Measurements from ENCODE around the gene FAM180B. TPM values are rescaled to one million over a fixed set of nuclear protein-coding genes. Genes with fewer than 3 reads are reported as not detected.
"Not testable (repeated sequence)": the region's sequence is repeated elsewhere in the genome, so short reads cannot be mapped to it uniquely, and the experiment has no call there.

FAM180B gene
- total RNA-seq, 2 donors from 2014 or later = 0.31 to 0.62 TPM

- H3K9me3 Mint-ChIP-seq; H3K4me3 Mint-ChIP-seq; ATAC-seq; H3K36me3 Mint-ChIP-seq; H3K27ac Mint-ChIP-seq; H3K27me3 Mint-ChIP-seq; DNase-seq (ENCODE audit: low spot score): not testable (repeated sequence)
- H3K4me1 Mint-ChIP-seq (ENCODE audit: low read depth in 2 of 2) = peaks cover 13 to 18% of the 10 kb centered on the region in 2 donors
Measured at GRCh38 chr11:47557004-47557403, 29.5 kb upstream of the FAM180B start.

- no peaks in the 10 kb centered on the region for H3K27me3 Mint-ChIP-seq
- no peak for DNase-seq (ENCODE audit: low spot score)
- H3K36me3 Mint-ChIP-seq = no peaks in the 10 kb centered on the region
- no peak for ATAC-seq
- peaks cover 7 to 12% of the 10 kb centered on the region in 2 donors for H3K4me1 Mint-ChIP-seq (ENCODE audit: low read depth in 2 of 2)
- H3K27ac Mint-ChIP-seq = no peak overlapping the region
- H3K4me3 Mint-ChIP-seq = no peak overlapping the region
- H3K9me3 Mint-ChIP-seq = no peaks in the 10 kb centered on the region
Measured at GRCh38 chr11:47558695-47559094, 27.8 kb upstream of the FAM180B start.

DNA sequence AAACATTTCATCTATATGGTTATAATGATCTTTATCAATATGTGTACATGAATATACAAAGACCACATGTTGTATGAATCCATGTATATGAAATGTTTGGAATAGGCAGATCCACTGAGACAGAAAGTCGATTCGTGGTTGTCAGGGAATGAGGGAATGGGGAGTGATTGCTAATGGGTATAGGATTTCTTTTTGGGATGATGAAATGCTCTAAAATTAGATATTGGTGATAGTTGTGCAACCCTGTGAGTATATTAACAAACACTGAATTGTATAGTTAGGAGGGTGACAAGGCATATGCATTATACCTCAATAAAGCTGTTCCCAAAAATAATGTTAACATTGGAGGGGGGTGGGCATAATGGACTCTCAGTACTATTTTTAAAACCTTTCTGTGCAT is 26.1 kb upstream of the FAM180B start:
- H3K9me3 Mint-ChIP-seq = no peaks in the 10 kb centered on the region
- no peak for DNase-seq (ENCODE audit: low spot score)
- no peak for ATAC-seq
- peaks cover 10 to 11% of the 10 kb centered on the region in 2 donors for H3K4me1 Mint-ChIP-seq (ENCODE audit: low read depth in 2 of 2)
- H3K27ac Mint-ChIP-seq = no peak overlapping the region
- no peak overlapping the region for H3K4me3 Mint-ChIP-seq
- no peaks in the 10 kb centered on the region for H3K27me3 Mint-ChIP-seq
- H3K36me3 Mint-ChIP-seq = no peaks in the 10 kb centered on the region

- ATAC-seq; H3K27me3 Mint-ChIP-seq; H3K27ac Mint-ChIP-seq; DNase-seq (ENCODE audit: low spot score); H3K4me3 Mint-ChIP-seq; H3K9me3 Mint-ChIP-seq; H3K36me3 Mint-ChIP-seq: not testable (repeated sequence)
- peaks cover 16% of the 10 kb centered on the region in 2 donors for H3K4me1 Mint-ChIP-seq (ENCODE audit: low read depth in 2 of 2)
Measured at GRCh38 chr11:47562393-47562792, 24.1 kb upstream of the FAM180B start.

DNA sequence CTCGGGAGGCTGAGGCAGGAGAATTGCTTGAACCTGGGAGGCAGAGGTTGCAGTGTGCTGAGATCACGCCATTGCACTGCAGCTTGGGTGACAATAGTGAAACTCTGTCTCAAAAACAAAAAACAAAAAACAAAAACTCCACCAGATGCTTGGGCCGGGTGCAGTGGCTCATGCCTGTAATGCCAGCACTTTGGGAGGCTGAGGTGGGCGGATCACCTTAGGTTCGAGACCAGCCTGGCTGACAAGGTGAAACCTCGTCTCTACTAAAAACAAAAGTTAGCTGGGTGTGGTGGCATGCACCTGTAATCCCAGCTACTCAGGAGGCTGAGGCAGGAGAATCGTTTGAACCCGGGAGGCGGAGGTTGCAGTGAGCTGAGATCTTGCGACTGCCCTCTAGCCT is 22.1 kb upstream of the FAM180B start:
- not testable (repeated sequence) for H3K36me3 Mint-ChIP-seq; H3K9me3 Mint-ChIP-seq; ATAC-seq; DNase-seq (ENCODE audit: low spot score); H3K27me3 Mint-ChIP-seq
- H3K27ac Mint-ChIP-seq = peak overlapping the region in 1 of 2 donors; percentile 46
- H3K4me3 Mint-ChIP-seq = peak overlapping the region; percentile 75
- peaks cover 16% of the 10 kb centered on the region in 2 donors for H3K4me1 Mint-ChIP-seq (ENCODE audit: low read depth in 2 of 2)

DNA sequence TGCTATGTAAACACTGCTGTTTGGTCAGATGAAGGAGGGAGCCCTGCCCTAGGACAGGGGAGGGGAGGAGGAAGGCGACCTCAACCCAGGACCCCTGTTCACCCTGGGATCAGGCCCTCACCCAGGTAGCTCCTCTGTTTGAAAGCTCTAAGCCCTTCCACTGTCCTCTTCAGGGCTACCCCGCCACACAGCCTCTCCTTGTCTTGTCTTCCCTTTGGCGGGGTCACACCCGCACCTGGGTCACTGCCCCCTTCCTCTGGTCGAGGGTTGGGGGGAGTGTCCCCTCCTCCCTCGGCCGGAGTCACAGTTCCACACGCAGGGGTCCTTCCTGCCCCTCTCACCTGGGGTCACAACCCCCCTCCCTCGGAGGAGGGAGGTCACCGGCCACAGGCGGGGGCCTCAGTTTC is 21.5 kb upstream of the FAM180B start:
- H3K27ac Mint-ChIP-seq = peak overlapping the region; percentile 46 to 60
- DNase-seq (ENCODE audit: low spot score) (no peak), ATAC-seq (peak in 1 of 2 donors; percentile 1)
- no peaks in the 10 kb centered on the region for H3K9me3 Mint-ChIP-seq
- no peaks in the 10 kb centered on the region for H3K36me3 Mint-ChIP-seq
- no peaks in the 10 kb centered on the region for H3K27me3 Mint-ChIP-seq
- peaks cover 16% of the 10 kb centered on the region in 2 donors for H3K4me1 Mint-ChIP-seq (ENCODE audit: low read depth in 2 of 2)
- H3K4me3 Mint-ChIP-seq = peak overlapping the region; percentile 75

GRCh38 chr11:47565340-47566148 is 20.9 kb upstream of the FAM180B start, which contains the start of gene PTPMT1:
TSS of gene PTPMT1 (plus strand) at chr11:47565599. CDS start at chr11:47565623, 24 bp downstream.
- no peaks in the 10 kb centered on the region for H3K9me3 Mint-ChIP-seq
- ATAC-seq (peak; percentile 97), DNase-seq (ENCODE audit: low spot score) (peak; percentile 85)
- peak within 1 kb of the TSS; percentile 75 for H3K4me3 Mint-ChIP-seq
- H3K36me3 Mint-ChIP-seq = no peaks in the 10 kb centered on the region
- peaks cover 12 to 16% of the 10 kb centered on the region in 2 donors for H3K4me1 Mint-ChIP-seq (ENCODE audit: low read depth in 2 of 2)
- H3K27ac Mint-ChIP-seq = peak within 1 kb of the TSS; percentile 46 to 70
- H3K27me3 Mint-ChIP-seq = no peaks in the 10 kb centered on the region

DNA sequence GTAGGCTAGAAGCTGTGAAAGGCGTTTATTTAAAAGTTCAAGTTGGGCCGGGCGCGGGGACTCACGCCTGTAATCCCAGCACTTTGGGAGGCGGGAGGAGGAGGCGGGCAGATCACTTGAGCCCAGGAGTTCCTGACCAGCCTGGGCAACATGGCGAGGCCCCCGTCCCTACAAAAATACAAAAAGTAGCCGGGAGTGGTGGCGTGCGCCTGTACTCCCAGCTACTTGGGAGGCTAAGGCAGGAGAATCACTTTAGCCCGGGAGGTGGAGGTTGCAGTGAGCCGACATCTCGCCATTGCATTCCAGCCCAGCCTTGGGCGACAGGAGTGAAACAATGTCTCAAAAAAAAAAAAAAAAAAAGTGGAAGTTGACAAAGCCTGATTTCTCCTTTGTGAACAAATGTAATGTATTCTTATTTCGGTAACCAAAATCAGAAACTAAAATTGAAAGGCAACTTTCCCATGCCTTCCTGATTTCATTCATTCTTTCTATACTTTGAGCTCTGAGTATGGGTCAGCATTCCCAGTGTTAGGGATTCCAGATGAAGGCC is 20.3 kb upstream of the FAM180B start:
- Mint-ChIP-seq H3K36me3 (no peaks in the 10 kb centered on the region), H3K27me3 (no peaks in the 10 kb centered on the region), H3K4me3 (peak overlapping the region; percentile 75), H3K4me1 (ENCODE audit: low read depth in 2 of 2) (peaks cover 12 to 16% of the 10 kb centered on the region in 2 donors), H3K9me3 (no peaks in the 10 kb centered on the region), H3K27ac (peak overlapping the region; percentile 38 to 70)
- ATAC-seq (no peak), DNase-seq (ENCODE audit: low spot score) (no peak)

DNA sequence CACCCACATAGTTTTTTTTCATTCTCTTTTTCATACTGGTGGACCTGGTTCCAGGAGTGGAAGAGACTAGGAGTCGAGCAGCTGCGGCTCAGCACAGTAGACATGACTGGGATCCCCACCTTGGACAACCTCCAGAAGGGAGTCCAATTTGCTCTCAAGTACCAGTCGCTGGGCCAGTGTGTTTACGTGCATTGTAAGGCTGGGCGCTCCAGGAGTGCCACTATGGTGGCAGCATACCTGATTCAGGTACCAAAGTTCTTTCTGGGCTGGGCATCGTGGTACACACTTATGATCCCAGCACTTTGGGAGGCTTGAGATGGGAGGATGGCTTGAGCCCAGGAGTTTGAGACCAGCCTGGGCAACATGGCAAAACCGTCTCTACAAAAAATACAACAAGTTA is 16.8 kb upstream of the FAM180B start:
- no peaks in the 10 kb centered on the region for H3K9me3 Mint-ChIP-seq
- no peak for ATAC-seq
- H3K27me3 Mint-ChIP-seq = no peaks in the 10 kb centered on the region
- no peak overlapping the region for H3K4me3 Mint-ChIP-seq
- H3K4me1 Mint-ChIP-seq (ENCODE audit: low read depth in 2 of 2) = peaks cover 11 to 13% of the 10 kb centered on the region in 2 donors
- no peak for DNase-seq (ENCODE audit: low spot score)
- H3K27ac Mint-ChIP-seq = no peak overlapping the region
- peaks cover 5% of the 10 kb centered on the region for H3K36me3 Mint-ChIP-seq

GRCh38 chr11:47570651-47571356 is 15.7 kb upstream of the FAM180B start:
- H3K9me3 Mint-ChIP-seq = no peaks in the 10 kb centered on the region
- peak overlapping the region in 1 of 2 donors; percentile 37 for H3K27ac Mint-ChIP-seq
- no peak for DNase-seq (ENCODE audit: low spot score)
- H3K4me1 Mint-ChIP-seq (ENCODE audit: low read depth in 2 of 2) = peaks cover 5 to 9% of the 10 kb centered on the region in 2 donors
- no peak overlapping the region for H3K4me3 Mint-ChIP-seq
- no peaks in the 10 kb centered on the region for H3K27me3 Mint-ChIP-seq
- no peak for ATAC-seq
- H3K36me3 Mint-ChIP-seq = peaks cover 5% of the 10 kb centered on the region

DNA sequence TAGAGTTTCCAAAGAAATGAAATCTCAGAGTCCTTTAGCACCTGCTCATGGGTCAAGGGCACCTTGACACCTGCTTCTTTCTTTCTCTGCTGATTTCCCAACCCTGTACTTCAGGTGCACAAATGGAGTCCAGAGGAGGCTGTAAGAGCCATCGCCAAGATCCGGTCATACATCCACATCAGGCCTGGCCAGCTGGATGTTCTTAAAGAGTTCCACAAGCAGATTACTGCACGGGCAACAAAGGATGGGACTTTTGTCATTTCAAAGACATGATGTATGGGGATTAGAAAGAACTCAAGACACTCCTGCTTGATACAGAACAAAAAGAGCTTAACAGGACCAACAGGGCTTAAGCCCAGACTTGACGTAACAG is 15.1 kb upstream of the FAM180B start:
- DNase-seq (ENCODE audit: low spot score) (no peak), ATAC-seq (no peak)
- H3K27me3 Mint-ChIP-seq = no peaks in the 10 kb centered on the region
- peak overlapping the region in 1 of 2 donors; percentile 37 for H3K27ac Mint-ChIP-seq
- no peaks in the 10 kb centered on the region for H3K9me3 Mint-ChIP-seq
- no peak overlapping the region for H3K4me3 Mint-ChIP-seq
- peaks cover 5% of the 10 kb centered on the region for H3K36me3 Mint-ChIP-seq
- H3K4me1 Mint-ChIP-seq (ENCODE audit: low read depth in 2 of 2) = peaks cover 5 to 9% of the 10 kb centered on the region in 2 donors

GRCh38 chr11:47571895-47572294 is 14.6 kb upstream of the FAM180B start:
- ATAC-seq = no peak
- Mint-ChIP-seq H3K9me3 (no peaks in the 10 kb centered on the region), H3K36me3 (peaks cover 5% of the 10 kb centered on the region), H3K27me3 (no peaks in the 10 kb centered on the region), H3K27ac (no peak overlapping the region), H3K4me3 (no peak overlapping the region), H3K4me1 (ENCODE audit: low read depth in 2 of 2) (peaks cover under 1 to 4% of the 10 kb centered on the region in 2 donors)
- DNase-seq (ENCODE audit: low spot score) = no peak

DNA sequence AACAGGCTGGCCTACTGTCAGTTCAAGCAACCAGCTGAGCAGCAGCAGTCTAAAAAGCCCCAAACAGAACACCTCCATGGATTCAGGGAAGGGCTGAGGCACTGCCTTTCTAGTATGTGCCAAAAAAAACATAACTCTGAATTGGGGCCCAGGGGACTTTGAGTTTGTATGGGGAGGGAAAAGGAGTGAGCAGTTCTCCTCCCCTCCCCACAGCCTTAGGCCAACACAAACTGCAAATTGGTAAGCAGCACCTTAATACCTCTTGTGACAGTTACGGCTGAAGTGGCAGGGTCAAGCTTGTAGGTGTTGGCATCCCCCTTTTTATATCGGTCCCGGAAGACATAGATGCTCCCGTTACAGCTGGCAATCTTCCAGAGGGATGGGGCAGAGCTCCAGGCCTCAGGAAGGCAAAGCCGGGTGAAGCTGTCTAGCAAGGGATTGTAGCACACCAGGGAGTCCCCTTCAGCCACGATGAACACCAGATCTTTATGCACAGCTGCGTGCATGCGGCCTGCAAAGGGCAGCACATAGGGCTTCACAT is 13.7 kb upstream of the FAM180B start:
- DNase-seq (ENCODE audit: low spot score) = no peak
- Mint-ChIP-seq H3K4me1 (ENCODE audit: low read depth in 2 of 2) (peaks cover 7 to 12% of the 10 kb centered on the region in 2 donors), H3K27ac (no peak overlapping the region), H3K27me3 (no peaks in the 10 kb centered on the region), H3K9me3 (no peaks in the 10 kb centered on the region), H3K36me3 (peaks cover 5% of the 10 kb centered on the region), H3K4me3 (no peak overlapping the region)
- ATAC-seq = no peak

GRCh38 chr11:47573321-47573720 is 13.2 kb upstream of the FAM180B start:
- H3K9me3 Mint-ChIP-seq = no peaks in the 10 kb centered on the region
- H3K36me3 Mint-ChIP-seq = peaks cover 5% of the 10 kb centered on the region
- H3K4me3 Mint-ChIP-seq = no peak overlapping the region
- H3K4me1 Mint-ChIP-seq (ENCODE audit: low read depth in 2 of 2) = peaks cover 10 to 13% of the 10 kb centered on the region in 2 donors
- ATAC-seq (no peak), DNase-seq (ENCODE audit: low spot score) (no peak)
- H3K27me3 Mint-ChIP-seq = no peaks in the 10 kb centered on the region
- no peak overlapping the region for H3K27ac Mint-ChIP-seq

All from natural killer cell treated with Interleukin-12 subunit alpha and Interleukin-12 subunit beta and Interleukin-15 and Interleukin-18, amount 100 ng/mL, for 72 hours (primary cell).